CD4-positive, alpha-beta memory T cell (primary cell): ENCODE measurements around the gene SIL1. TPM values are rescaled to one million over a fixed set of nuclear protein-coding genes. Genes with fewer than 3 reads are reported as not detected.
A peak's percentile ranks its signal among the peaks of the same experiment; 100 is the strongest.

Experiments
- CTCF ChIA-PET: fragments of 350-600 bp; sonication (Branson Sonifier 250); formaldehyde crosslinking; loops from one replicate; lab custom pipeline; 2021; ENCODE audit warnings: inconsistent platforms; ENCODE audit not compliant: partially characterized antibody; lab: Charles Lee
- POLR2A ChIA-PET: fragments of 350-600 bp; sonication (Branson Sonifier 250); formaldehyde crosslinking; loops from one replicate; lab custom pipeline; 2021; ENCODE audit not compliant: partially characterized antibody; lab: Charles Lee
- DNase-seq, 5 donors: peaks; one replicate each; pipeline versions ENCODE4 v3.0.0 to v3.0.0-alpha.2; 2020 to 2022; ENCODE audit warnings: mixed read lengths in 1 of 5
- H3K27ac ChIP-seq: one replicate; pipeline ENCODE4 v1.7.0; 2013; ENCODE audit warnings: low read depth, low read length
- H3K27me3 ChIP-seq: 2 replicates; pipeline ENCODE4 v1.7.0; 2013; ENCODE audit warnings: mild to moderate bottlenecking, low read length, moderate library complexity; ENCODE audit not compliant: insufficient read depth
- H3K36me3 ChIP-seq: 2 replicates; pipeline ENCODE4 v1.7.0; 2013; ENCODE audit warnings: mild to moderate bottlenecking, low read length, moderate library complexity; ENCODE audit not compliant: insufficient read depth
- H3K4me1 ChIP-seq: 2 replicates; pipeline ENCODE4 v1.7.0; 2013; ENCODE audit warnings: mild to moderate bottlenecking, low read length, moderate library complexity; ENCODE audit not compliant: insufficient read depth
- H3K4me3 ChIP-seq, 2 donors: one replicate each; pipeline ENCODE4 v1.7.0; 2013; ENCODE audit warnings: low read length in 2 of 2, mild to moderate bottlenecking in 1 of 2
- H3K9me3 ChIP-seq, 2 donors: one replicate each; pipeline ENCODE4 v1.7.0; 2013; ENCODE audit warnings: low read length in 2 of 2, control low read depth in 1 of 2; ENCODE audit not compliant: control insufficient read depth in 1 of 2
- H3K27ac Mint-ChIP-seq, 7 donors: one replicate each; pipeline ENCODE4 v1.8.0; 2020 to 2021; ENCODE audit warnings: mixed read lengths in 7 of 7, mild to moderate bottlenecking in 6 of 7, inconsistent platforms in 3 of 7, moderate library complexity in 3 of 7
- H3K27me3 Mint-ChIP-seq, 2 donors: one replicate each; pipeline ENCODE4 v1.8.0; 2020 to 2021; ENCODE audit warnings: mixed read lengths in 2 of 2
- H3K36me3 Mint-ChIP-seq, 2 donors: one replicate each; pipeline ENCODE4 v1.8.0; 2020 to 2021; ENCODE audit warnings: mixed read lengths in 2 of 2, inconsistent platforms in 1 of 2, mild to moderate bottlenecking in 1 of 2
- H3K4me1 Mint-ChIP-seq, 4 donors: one replicate each; pipeline ENCODE4 v1.8.0; 2020 to 2021; ENCODE audit warnings: mixed read lengths in 4 of 4, mild to moderate bottlenecking in 1 of 4
- H3K4me3 Mint-ChIP-seq, 8 donors: one replicate each; pipeline ENCODE4 v1.8.0; 2020 to 2021; ENCODE audit warnings: mixed read lengths in 8 of 8, mild to moderate bottlenecking in 7 of 8, moderate library complexity in 6 of 8, inconsistent platforms in 3 of 8
- H3K9me3 Mint-ChIP-seq, 8 donors: one replicate each; pipeline ENCODE4 v1.8.0; 2020 to 2021; ENCODE audit warnings: mixed read lengths in 8 of 8, mild to moderate bottlenecking in 5 of 8, inconsistent platforms in 3 of 8, moderate library complexity in 1 of 8
- intact Hi-C: fragments of 100-400 bp; cut with micrococcal nuclease; formaldehyde crosslinking; loops from one replicate; pipeline ENCODE4 v1.15.1; 2023
- polyA plus RNA-seq, 2 donors: library from polyadenylated mRNA; unstranded; fragments of 300-500 nt; fragmentation: Illumina TruSeq; gene quantifications; one replicate each; pipeline ENCODE4 v1.2.3, GENCODE V29; 2021
- total RNA-seq, 2 experiments: library from RNA; stranded (reverse); gene quantifications; one replicate each; pipeline ENCODE4 v1.2.3, GENCODE V29; 2021

Gene SIL1
- total and polyA plus RNA-seq, 4 experiments from 2014 or later, result 12.2 to 16.7 (median 14.4) TPM

GRCh38 chr5:139214646-139215045 lies 16.5 kb upstream of the SIL1 start:
- intact Hi-C loops, result no loop called here
- Mint-ChIP-seq H3K4me1 (peaks cover 0 to 4% (median 0%) of the 10 kb centered on the region in 4 donors), H3K36me3 (no peaks in the 10 kb centered on the region), H3K4me3 (no peak overlapping the region), H3K27me3 (peaks cover 0 to 1% of the 10 kb centered on the region in 2 donors), H3K27ac (no peak overlapping the region), H3K9me3 (peaks cover 0 to 6% (median 0%) of the 10 kb centered on the region in 8 donors)
- DNase-seq, result no peak
- no peak overlapping the region for H3K4me3 ChIP-seq
- CTCF ChIA-PET, result no interaction called here
- no peaks in the 10 kb centered on the region for H3K36me3 ChIP-seq
- POLR2A ChIA-PET, result no interaction called here
- no peak overlapping the region for H3K27ac ChIP-seq
- H3K9me3 ChIP-seq, result no peaks in the 10 kb centered on the region
- H3K4me1 ChIP-seq, result no peaks in the 10 kb centered on the region
- no peaks in the 10 kb centered on the region for H3K27me3 ChIP-seq

- POLR2A ChIA-PET, result no interaction called here
- Histone ChIP-seq H3K4me1 (no peaks in the 10 kb centered on the region), H3K27ac (no peak overlapping the region), H3K36me3 (no peaks in the 10 kb centered on the region), H3K9me3 (no peaks in the 10 kb centered on the region), H3K27me3 (no peaks in the 10 kb centered on the region), H3K4me3 (no peak overlapping the region)
- peaks cover 0 to 4% (median 0%) of the 10 kb centered on the region in 8 donors for H3K9me3 Mint-ChIP-seq
- H3K4me3 Mint-ChIP-seq, result no peak overlapping the region
- CTCF ChIA-PET, result no interaction called here
- DNase-seq, result no peak
- peaks cover 0 to 4% (median 0%) of the 10 kb centered on the region in 4 donors for H3K4me1 Mint-ChIP-seq
- no peak overlapping the region for H3K27ac Mint-ChIP-seq
- no peaks in the 10 kb centered on the region for H3K36me3 Mint-ChIP-seq
- intact Hi-C loops, result no loop called here
- peaks cover 0 to 1% of the 10 kb centered on the region in 2 donors for H3K27me3 Mint-ChIP-seq
Observed at GRCh38 chr5:139212906-139213305, 14.7 kb upstream of the SIL1 start.

- DNase-seq, result no peak
- Mint-ChIP-seq H3K4me1 (peaks cover 0 to 4% (median 0%) of the 10 kb centered on the region in 4 donors), H3K4me3 (no peak overlapping the region), H3K9me3 (peaks cover 0 to 4% (median 0%) of the 10 kb centered on the region in 8 donors), H3K27ac (no peak overlapping the region), H3K27me3 (peaks cover 0 to 1% of the 10 kb centered on the region in 2 donors), H3K36me3 (no peaks in the 10 kb centered on the region)
- ChIA-PET CTCF (no interaction called here), POLR2A (no interaction called here)
- Histone ChIP-seq H3K4me1 (no peaks in the 10 kb centered on the region), H3K9me3 (no peaks in the 10 kb centered on the region), H3K36me3 (no peaks in the 10 kb centered on the region), H3K4me3 (no peak overlapping the region), H3K27ac (no peak overlapping the region), H3K27me3 (no peaks in the 10 kb centered on the region)
- intact Hi-C loops, result no loop called here
Observed at GRCh38 chr5:139212486-139212885, 14.3 kb upstream of the SIL1 start.

- no peak overlapping the region for H3K27ac Mint-ChIP-seq
- H3K4me3 Mint-ChIP-seq, result no peak overlapping the region
- H3K36me3 Mint-ChIP-seq, result no peaks in the 10 kb centered on the region
- Histone ChIP-seq H3K27ac (no peak overlapping the region), H3K36me3 (no peaks in the 10 kb centered on the region), H3K27me3 (no peaks in the 10 kb centered on the region), H3K4me1 (no peaks in the 10 kb centered on the region), H3K4me3 (no peak overlapping the region), H3K9me3 (no peaks in the 10 kb centered on the region)
- DNase-seq, result no peak
- H3K4me1 Mint-ChIP-seq, result peaks cover 0 to 4% (median 0%) of the 10 kb centered on the region in 4 donors
- H3K27me3 Mint-ChIP-seq, result no peaks in the 10 kb centered on the region
- CTCF ChIA-PET, result no interaction called here
- intact Hi-C loops, result no loop called here
- H3K9me3 Mint-ChIP-seq, result no peaks in the 10 kb centered on the region
- POLR2A ChIA-PET, result no interaction called here
Observed at GRCh38 chr5:139210585-139210984, 12.4 kb upstream of the SIL1 start.

- intact Hi-C loops, result no loop called here
- Histone ChIP-seq H3K9me3 (no peaks in the 10 kb centered on the region), H3K27ac (no peak overlapping the region), H3K4me3 (no peak overlapping the region), H3K27me3 (no peaks in the 10 kb centered on the region), H3K4me1 (no peaks in the 10 kb centered on the region), H3K36me3 (no peaks in the 10 kb centered on the region)
- H3K4me1 Mint-ChIP-seq, result peaks cover 0 to 1% (median 0%) of the 10 kb centered on the region in 4 donors
- ChIA-PET POLR2A (interaction anchor here (1.3 kb wide), 1 partner anchor 10 kb away, joined by 4 read pairs; the partner anchor contains the start of gene SIL1), CTCF (interaction anchor here (1.2 kb wide), 1 partner anchor 8 kb away, joined by 3 read pairs; no protein-coding TSS in a partner anchor)
- no peaks in the 10 kb centered on the region for H3K27me3 Mint-ChIP-seq
- no peak overlapping the region for H3K27ac Mint-ChIP-seq
- DNase-seq, result no peak
- no peaks in the 10 kb centered on the region for H3K9me3 Mint-ChIP-seq
- H3K4me3 Mint-ChIP-seq, result no peak overlapping the region
- no peaks in the 10 kb centered on the region for H3K36me3 Mint-ChIP-seq
Observed at GRCh38 chr5:139207297-139208000, 9.3 kb upstream of the SIL1 start.

- H3K36me3 ChIP-seq, result no peaks in the 10 kb centered on the region
- Mint-ChIP-seq H3K4me3 (no peak overlapping the region), H3K36me3 (no peaks in the 10 kb centered on the region), H3K4me1 (peaks cover 0 to 1% (median 0%) of the 10 kb centered on the region in 4 donors), H3K27me3 (no peaks in the 10 kb centered on the region), H3K9me3 (no peaks in the 10 kb centered on the region), H3K27ac (peak overlapping the region in 1 of 7 donors; percentile 75)
- no peaks in the 10 kb centered on the region for H3K9me3 ChIP-seq
- POLR2A ChIA-PET, result no interaction called here
- no peaks in the 10 kb centered on the region for H3K27me3 ChIP-seq
- intact Hi-C loops, result no loop called here
- H3K4me1 ChIP-seq, result no peaks in the 10 kb centered on the region
- no peak overlapping the region for H3K4me3 ChIP-seq
- no peak overlapping the region for H3K27ac ChIP-seq
- DNase-seq, result no peak
- CTCF ChIA-PET, result interaction anchor here (1.0 kb wide), 1 partner anchor 70 kb away, joined by 3 read pairs; no protein-coding TSS in a partner anchor
Observed at GRCh38 chr5:139205586-139205985, 7.4 kb upstream of the SIL1 start.

- no peaks in the 10 kb centered on the region for H3K36me3 ChIP-seq
- no peaks in the 10 kb centered on the region for H3K9me3 ChIP-seq
- no peak for DNase-seq
- Mint-ChIP-seq H3K4me3 (no peak overlapping the region), H3K27ac (no peak overlapping the region), H3K9me3 (no peaks in the 10 kb centered on the region), H3K4me1 (peaks cover 0 to 1% (median 0%) of the 10 kb centered on the region in 4 donors), H3K36me3 (no peaks in the 10 kb centered on the region), H3K27me3 (no peaks in the 10 kb centered on the region)
- H3K27me3 ChIP-seq, result no peaks in the 10 kb centered on the region
- H3K27ac ChIP-seq, result no peak overlapping the region
- POLR2A ChIA-PET, result no interaction called here
- no peaks in the 10 kb centered on the region for H3K4me1 ChIP-seq
- intact Hi-C loops, result no loop called here
- CTCF ChIA-PET, result no interaction called here
- H3K4me3 ChIP-seq, result no peak overlapping the region
Observed at GRCh38 chr5:139205124-139205523, 7.0 kb upstream of the SIL1 start.
